GM12872 (cell line): Measurements from ENCODE around the gene PTPN14.

Source experiments
- CTCF ChIP-seq: IDR thresholded peaks from 3 replicates; pipeline ENCODE4 v1.5.1; 2011; ENCODE audit warnings: low read depth, mild to moderate bottlenecking, low read length, moderate library complexity; ENCODE audit not compliant: insufficient read depth

Gene PTPN14

GRCh38 chr1:214537872-214538473 is 13.4 kb downstream of the PTPN14 start:
- no peak for TF ChIP-seq CTCF

GRCh38 chr1:214537219-214537618 is 14.2 kb downstream of the PTPN14 start:
- no peak for TF ChIP-seq CTCF

- TF ChIP-seq CTCF, result no peak
Observed at GRCh38 chr1:214532070-214532469, 19.3 kb downstream of the PTPN14 start.

- TF ChIP-seq CTCF, result no peak
Observed at GRCh38 chr1:214525535-214526019, 25.8 kb downstream of the PTPN14 start.

GRCh38 chr1:214524824-214525223 is 26.6 kb downstream of the PTPN14 start:
- no peak for TF ChIP-seq CTCF

GRCh38 chr1:214523124-214523824 is 28.1 kb downstream of the PTPN14 start:
- TF ChIP-seq CTCF, result no peak

- no peak for TF ChIP-seq CTCF
Observed at GRCh38 chr1:214520544-214521165, 30.7 kb downstream of the PTPN14 start.
